PC-9 (cell line): ENCODE measurements around the gene CALML6. TPM values are rescaled to one million over a fixed set of nuclear protein-coding genes. Genes with fewer than 3 reads are reported as not detected.

Experiments used
- BruUV-seq: library from RNA; stranded (reverse); fragments of 400-500 nt; replicated peaks from 2 replicates; lab custom pipeline; 2021; lab: Mats Ljungman, UMichigan
- CTCF ChIA-PET: fragments of 300-600 bp; sonication (Branson Sonifier 250); formaldehyde crosslinking; loops from one replicate; lab custom pipeline; 2022; ENCODE audit warnings: antibody characterized with exemption; lab: Charles Lee
- POLR2A ChIA-PET: fragments of 300-600 bp; sonication (Branson Sonifier 250); formaldehyde crosslinking; loops from one replicate; lab custom pipeline; 2022; ENCODE audit warnings: antibody characterized with exemption; ENCODE audit not compliant: unreplicated experiment; lab: Charles Lee
- DNase-seq, 2 experiments: peaks; one replicate each; pipeline versions ENCODE4 v3.0.0 to v3.0.0-alpha.2; 2015 to 2022; ENCODE audit warnings: mixed read lengths in 1 of 2
- H2AFZ ChIP-seq: fragments of 200-600 bp; sonication (generic); 2 replicates; pipeline ENCODE4 v1.8.1; 2017; ENCODE audit warnings: antibody characterized with exemption
- H3F3A ChIP-seq: fragments of 200-600 bp; sonication (generic); 2 replicates; pipeline ENCODE4 v1.8.1; 2017; ENCODE audit warnings: antibody characterized with exemption, mild to moderate bottlenecking, low read depth; ENCODE audit not compliant: insufficient read depth
- H3K27ac ChIP-seq: fragments of 200-600 bp; sonication (generic); 2 replicates; pipeline ENCODE4 v1.6.1; 2016; ENCODE audit warnings: mixed run types
- H3K27me3 ChIP-seq: fragments of 200-600 bp; sonication (generic); 2 replicates; pipeline ENCODE4 v1.6.1; 2016; ENCODE audit warnings: low read depth, mixed run types; ENCODE audit not compliant: insufficient read depth
- H3K36me3 ChIP-seq: fragments of 200-600 bp; sonication (generic); 2 replicates; pipeline ENCODE4 v1.6.1; 2016; ENCODE audit warnings: low read depth, mixed run types
- H3K4me1 ChIP-seq: fragments of 200-600 bp; sonication (generic); replicated peaks from 2 replicates; pipeline ENCODE4 v1.6.1; 2016; ENCODE audit warnings: mixed run types; ENCODE audit not compliant: insufficient read depth
- H3K4me2 ChIP-seq: fragments of 200-600 bp; sonication (generic); 2 replicates; pipeline ENCODE4 v1.6.1; 2017; ENCODE audit warnings: mixed run types
- H3K4me3 ChIP-seq: fragments of 200-600 bp; sonication (generic); 2 replicates; pipeline ENCODE4 v1.6.1; 2016; ENCODE audit warnings: mixed run types
- H3K79me2 ChIP-seq: fragments of 200-600 bp; sonication (generic); 2 replicates; pipeline ENCODE4 v1.6.1; 2017; ENCODE audit warnings: low read depth, mixed run types
- H3K9me2 ChIP-seq: fragments of 200-600 bp; sonication (generic); 2 replicates; pipeline ENCODE4 v1.8.1; 2017; ENCODE audit warnings: mild to moderate bottlenecking; ENCODE audit not compliant: insufficient read depth
- H3K9me3 ChIP-seq: fragments of 200-600 bp; sonication (generic); 2 replicates; pipeline ENCODE4 v1.8.1; 2016; ENCODE audit warnings: low read depth; ENCODE audit not compliant: insufficient read depth
- H4K20me1 ChIP-seq: fragments of 200-600 bp; sonication (generic); 2 replicates; pipeline ENCODE4 v1.8.1; 2017; ENCODE audit not compliant: insufficient read depth
- CTCF ChIP-seq: fragments of 200-600 bp; sonication (generic); conservative IDR thresholded peaks from 2 replicates; pipeline ENCODE4 v1.6.1; 2017; ENCODE audit warnings: mixed run types, antibody characterized with exemption, mild to moderate bottlenecking, moderate library complexity
- EZH2 ChIP-seq: fragments of 200-600 bp; sonication (generic); IDR thresholded peaks from 2 replicates; pipeline ENCODE4 v1.8.0; 2017; ENCODE audit warnings: antibody characterized with exemption, low read depth
- intact Hi-C: fragments of 100-400 bp; cut with micrococcal nuclease; formaldehyde crosslinking; loops from one replicate; pipeline ENCODE4 v1.10.0; 2022; ENCODE audit not compliant: unreplicated experiment
- total RNA-seq: library from RNA; stranded (reverse); gene quantifications from 2 replicates; pipeline ENCODE4 v1.2.3, GENCODE V29; 2021

Gene CALML6
- total RNA-seq, 1 experiment from 2014 or later = 2.1 TPM

GRCh38 chr1:1898246-1898933 is 16.7 kb upstream of the CALML6 start:
- H3K36me3 ChIP-seq = no peaks in the 10 kb centered on the region
- H3K4me1 ChIP-seq = peaks cover 24% of the 10 kb centered on the region
- no TSS peak for BruUV-seq
- H3K79me2 ChIP-seq = no peaks in the 10 kb centered on the region
- H3K9me3 ChIP-seq = no peaks in the 10 kb centered on the region
- no peak for DNase-seq
- intact Hi-C loops = no loop called here
- no peaks in the 10 kb centered on the region for H3K9me2 ChIP-seq
- no peaks in the 10 kb centered on the region for H4K20me1 ChIP-seq
- H3K4me3 ChIP-seq = no peak overlapping the region
- H3K27ac ChIP-seq = no peak overlapping the region
- no peak for TF ChIP-seq CTCF
- TF ChIP-seq EZH2 = no peak
- ChIA-PET POLR2A (no interaction called here), CTCF (no interaction called here)
- no peak overlapping the region for H2AFZ ChIP-seq
- H3K27me3 ChIP-seq = no peaks in the 10 kb centered on the region
- no peak overlapping the region for H3K4me2 ChIP-seq
- peaks cover 16% of the 10 kb centered on the region for H3F3A ChIP-seq

- H3K4me1 ChIP-seq = peaks cover 18% of the 10 kb centered on the region
- ChIA-PET POLR2A (no interaction called here), CTCF (no interaction called here)
- BruUV-seq = no TSS peak
- H3K4me3 ChIP-seq = no peak overlapping the region
- no peak for TF ChIP-seq EZH2
- TF ChIP-seq CTCF = 0 out of 2 replicates have a peak, but pooled peaks have one; percentile 19
- no peak overlapping the region for H3K27ac ChIP-seq
- H3K9me3 ChIP-seq = no peaks in the 10 kb centered on the region
- H3F3A ChIP-seq = peaks cover 16% of the 10 kb centered on the region
- H3K4me2 ChIP-seq = no peak overlapping the region
- no peaks in the 10 kb centered on the region for H3K79me2 ChIP-seq
- no peaks in the 10 kb centered on the region for H3K27me3 ChIP-seq
- H4K20me1 ChIP-seq = no peaks in the 10 kb centered on the region
- H2AFZ ChIP-seq = no peak overlapping the region
- H3K9me2 ChIP-seq = no peaks in the 10 kb centered on the region
- no peak for DNase-seq
- H3K36me3 ChIP-seq = no peaks in the 10 kb centered on the region
- intact Hi-C loops = no loop called here
Observed at GRCh38 chr1:1899266-1899966, 15.6 kb upstream of the CALML6 start.

GRCh38 chr1:1899967-1900327 is 15.1 kb upstream of the CALML6 start:
- ChIA-PET POLR2A (no interaction called here), CTCF (no interaction called here)
- H3K4me3 ChIP-seq = no peak overlapping the region
- H3K9me2 ChIP-seq = no peaks in the 10 kb centered on the region
- no peaks in the 10 kb centered on the region for H3K27me3 ChIP-seq
- no peaks in the 10 kb centered on the region for H3K9me3 ChIP-seq
- BruUV-seq = no TSS peak
- intact Hi-C loops = no loop called here
- H2AFZ ChIP-seq = no peak overlapping the region
- TF ChIP-seq EZH2 = no peak
- no peak for TF ChIP-seq CTCF
- no peaks in the 10 kb centered on the region for H3K79me2 ChIP-seq
- peaks cover 16% of the 10 kb centered on the region for H3F3A ChIP-seq
- no peak for DNase-seq
- H3K4me1 ChIP-seq = peaks cover 12% of the 10 kb centered on the region
- H3K27ac ChIP-seq = no peak overlapping the region
- H4K20me1 ChIP-seq = no peaks in the 10 kb centered on the region
- no peak overlapping the region for H3K4me2 ChIP-seq
- no peaks in the 10 kb centered on the region for H3K36me3 ChIP-seq
